GM21723 (cell line): Measurements from ENCODE around the gene JADE2.
A peak's percentile ranks its signal among the peaks of the same experiment; 100 is the strongest.
"Not testable (repeated sequence)": the region's sequence is repeated elsewhere in the genome, so short reads cannot be mapped to it uniquely, and the experiment has no call there.

ENCODE experiments used
- ATAC-seq: cut with Tn5 transposase; IDR thresholded peaks from one replicate; pipeline ENCODE4 v1.9.1; 2021; ENCODE audit warnings: mild to moderate bottlenecking, moderate library complexity; ENCODE audit not compliant: unreplicated experiment

JADE2 gene

GRCh38 chr5:134550271-134551214 is 25.1 kb downstream of the JADE2 start:
- ATAC-seq: no peak

DNA sequence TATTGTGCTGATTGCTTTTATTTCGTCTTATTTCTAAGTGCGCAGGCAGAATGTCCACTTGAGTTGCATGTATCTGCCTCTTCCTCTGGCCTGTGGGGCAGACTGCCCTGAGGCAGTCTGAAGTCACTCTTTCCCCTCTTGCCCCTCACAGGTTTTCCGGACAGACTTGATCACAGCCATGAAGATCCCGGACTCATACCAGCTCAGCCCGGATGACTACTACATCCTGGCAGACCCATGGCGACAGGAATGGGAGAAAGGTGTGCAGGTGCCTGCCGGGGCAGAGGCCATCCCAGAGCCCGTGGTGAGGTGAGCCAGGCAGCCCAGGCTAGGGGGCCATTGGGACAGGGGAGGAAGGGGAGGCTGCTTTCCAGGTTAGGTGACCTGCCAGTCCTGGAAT is 26.4 kb downstream of the JADE2 start:
- ATAC-seq: no peak

- no peak for ATAC-seq
These were observed 26.8 kb downstream of the JADE2 start for GRCh38 chr5:134552301-134552700.

DNA sequence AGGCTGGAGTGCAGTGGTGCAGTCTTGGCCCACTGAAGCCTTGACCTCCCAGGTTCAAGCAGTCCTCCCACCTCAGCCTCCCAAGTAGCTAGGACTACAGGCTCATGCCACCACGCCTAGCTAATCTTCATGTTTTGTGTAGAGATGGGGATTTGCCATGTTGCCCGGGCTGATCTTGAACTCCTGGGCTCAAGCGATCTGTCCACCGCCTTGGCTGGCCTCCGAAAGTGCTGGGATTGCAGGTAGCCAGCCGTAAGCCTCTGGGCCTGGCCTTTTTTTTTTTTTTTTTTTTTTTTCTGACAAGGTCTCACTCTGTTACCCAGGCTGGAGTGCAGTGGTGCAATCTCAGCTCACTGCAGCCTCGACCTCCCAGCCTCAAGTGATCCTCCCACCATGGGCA is 27.2 kb downstream of the JADE2 start:
- ATAC-seq: not testable (repeated sequence)

DNA sequence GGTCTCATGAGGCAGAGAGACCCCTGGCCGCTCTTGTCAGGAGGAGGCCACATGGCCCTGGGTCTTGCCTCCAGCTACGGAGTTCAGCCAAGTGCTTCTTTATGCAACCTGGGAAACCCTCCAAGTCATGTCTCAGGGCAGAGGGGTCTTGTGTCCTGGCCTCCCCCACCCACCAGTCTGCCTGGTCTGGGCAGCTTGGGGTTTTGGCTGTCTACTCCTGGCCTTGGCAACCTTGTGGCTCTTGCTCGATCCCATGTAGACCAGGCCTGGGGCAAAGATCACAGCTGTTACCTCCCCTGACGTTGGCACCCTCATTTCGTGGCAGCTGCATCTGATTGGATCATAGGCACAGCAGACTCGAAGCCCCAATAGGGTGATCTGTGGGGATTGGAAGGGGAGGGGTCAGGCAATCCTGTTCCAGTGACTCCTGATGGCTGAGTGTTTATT is 28.4 kb downstream of the JADE2 start:
- no peak for ATAC-seq

- peak; percentile 48 for ATAC-seq
These were observed 29.1 kb downstream of the JADE2 start for GRCh38 chr5:134554319-134555222.

DNA sequence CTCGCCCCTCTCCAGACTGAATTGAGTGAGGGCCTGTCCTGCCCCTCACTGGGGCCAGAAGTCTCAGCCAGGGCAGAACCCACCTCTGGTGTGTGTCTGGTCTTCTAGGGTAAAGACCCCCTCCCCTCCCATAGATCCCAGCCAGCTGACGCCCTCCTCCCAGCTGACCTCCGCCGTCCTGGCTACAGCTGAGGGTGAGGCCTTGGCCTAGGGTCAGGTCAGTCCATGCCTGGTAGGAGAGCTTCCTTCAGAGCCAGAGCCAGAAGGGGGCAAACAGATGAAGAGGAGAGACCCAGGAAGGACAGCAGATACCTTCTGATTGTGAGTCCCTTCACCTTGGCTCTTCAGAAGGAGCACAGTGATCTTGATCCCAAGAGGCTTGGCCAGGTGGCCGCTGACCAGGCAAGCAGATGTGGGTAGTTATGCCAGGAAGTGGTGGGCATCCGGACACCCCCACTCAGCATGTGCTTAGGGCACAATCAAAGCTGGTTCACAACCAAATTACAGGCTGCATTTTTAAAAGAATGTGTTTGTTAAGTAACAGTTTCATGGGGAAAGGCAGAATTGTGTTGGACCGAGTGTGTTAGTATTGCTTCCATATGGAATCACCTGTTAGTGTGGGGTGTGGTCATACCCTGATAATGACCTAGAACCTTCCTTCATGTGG is 29.9 kb downstream of the JADE2 start:
- no peak for ATAC-seq

GRCh38 chr5:134555890-134556311 is 30.4 kb downstream of the JADE2 start:
- peak; percentile 35 for ATAC-seq

DNA sequence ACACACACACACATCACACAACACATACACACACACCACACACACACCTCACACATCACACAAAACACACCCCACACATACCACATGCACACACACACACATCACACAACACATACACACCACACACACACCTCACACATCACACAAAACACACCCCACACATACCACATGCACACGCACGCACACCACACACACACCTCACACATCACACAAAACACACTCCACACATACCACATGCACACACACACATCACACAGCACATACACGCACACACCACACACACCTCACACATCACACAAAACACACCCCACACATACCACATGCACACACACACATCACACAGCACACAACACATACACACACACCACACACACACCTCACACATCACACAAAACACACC is 31.1 kb downstream of the JADE2 start:
- not testable (repeated sequence) for ATAC-seq

GRCh38 chr5:134556994-134557393 is 31.5 kb downstream of the JADE2 start:
- no peak for ATAC-seq

DNA sequence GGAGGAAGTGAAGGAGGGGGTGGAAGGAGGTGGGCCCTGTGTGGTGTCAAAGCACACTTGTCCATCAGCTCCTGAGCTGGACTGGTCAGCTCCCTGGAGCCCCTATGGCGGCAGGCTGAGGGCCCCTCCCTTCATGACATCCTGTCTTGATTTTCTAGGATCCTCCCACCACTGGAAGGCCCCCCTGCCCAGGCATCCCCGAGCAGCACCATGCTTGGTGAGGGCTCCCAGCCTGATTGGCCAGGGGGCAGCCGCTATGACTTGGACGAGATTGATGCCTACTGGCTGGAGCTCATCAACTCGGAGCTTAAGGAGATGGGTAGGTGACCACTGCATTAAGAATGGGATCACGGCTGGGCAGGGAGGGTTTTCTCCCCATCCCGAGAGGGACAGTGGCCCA is 34.2 kb downstream of the JADE2 start:
- no peak for ATAC-seq

DNA sequence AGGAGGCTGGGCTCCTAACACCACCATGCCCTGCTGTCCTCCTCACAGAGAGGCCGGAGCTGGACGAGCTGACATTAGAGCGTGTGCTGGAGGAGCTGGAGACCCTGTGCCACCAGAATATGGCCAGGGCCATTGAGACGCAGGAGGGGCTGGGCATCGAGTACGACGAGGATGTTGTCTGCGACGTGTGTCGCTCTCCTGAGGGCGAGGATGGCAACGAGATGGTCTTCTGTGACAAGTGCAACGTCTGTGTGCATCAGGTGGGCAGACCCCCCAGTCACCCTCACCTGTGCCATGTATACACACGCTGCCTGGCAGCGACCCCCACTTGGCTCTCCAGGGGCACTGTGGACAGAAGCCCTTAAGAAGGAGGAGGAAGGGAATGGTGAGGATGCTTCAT is 35.2 kb downstream of the JADE2 start:
- no peak for ATAC-seq

DNA sequence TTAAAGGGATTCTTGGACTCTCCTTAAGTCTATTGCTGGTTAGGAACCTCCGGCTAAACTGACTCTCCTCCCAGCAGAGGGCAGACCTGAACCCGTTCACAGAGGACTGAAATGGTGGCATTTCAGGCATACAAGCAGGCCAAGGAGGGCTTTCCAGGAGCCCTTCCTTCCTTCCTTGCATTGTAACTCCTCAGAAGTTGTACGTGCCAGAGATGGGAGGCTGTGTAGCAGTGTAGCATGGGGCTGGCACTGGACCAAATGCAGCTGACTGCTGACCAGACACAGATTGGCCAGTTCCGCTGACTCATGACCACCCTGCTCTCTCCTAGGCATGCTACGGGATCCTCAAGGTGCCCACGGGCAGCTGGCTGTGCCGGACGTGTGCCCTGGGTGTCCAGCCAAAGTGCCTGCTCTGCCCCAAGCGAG is 36.4 kb downstream of the JADE2 start:
- no peak for ATAC-seq

- ATAC-seq: no peak
These were observed 37.8 kb downstream of the JADE2 start for GRCh38 chr5:134563221-134563620.

DNA sequence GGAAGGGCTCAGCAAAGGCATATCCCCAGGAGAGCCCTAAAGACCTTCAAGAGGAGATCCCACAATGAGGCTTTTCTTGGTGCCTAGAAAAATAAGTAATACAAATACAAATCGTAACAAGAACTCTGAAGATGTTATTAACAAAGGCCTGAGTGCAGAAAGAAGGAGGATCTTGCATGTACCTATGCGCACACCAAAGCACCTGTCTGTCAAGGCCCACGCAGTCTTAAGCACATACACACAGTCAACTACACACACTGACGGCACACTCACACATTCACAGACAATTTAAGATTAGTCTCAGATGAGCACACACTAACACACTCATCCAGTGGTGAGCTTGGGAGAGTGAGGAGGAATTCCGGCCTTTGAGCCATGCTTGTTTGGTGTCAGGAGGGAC is 38.5 kb downstream of the JADE2 start:
- no peak for ATAC-seq

GRCh38 chr5:134564396-134564795 is 38.9 kb downstream of the JADE2 start:
- ATAC-seq: no peak

GRCh38 chr5:134565791-134566740 is 40.6 kb downstream of the JADE2 start:
- no peak for ATAC-seq

GRCh38 chr5:134566741-134567221 is 41.3 kb downstream of the JADE2 start:
- ATAC-seq: no peak

DNA sequence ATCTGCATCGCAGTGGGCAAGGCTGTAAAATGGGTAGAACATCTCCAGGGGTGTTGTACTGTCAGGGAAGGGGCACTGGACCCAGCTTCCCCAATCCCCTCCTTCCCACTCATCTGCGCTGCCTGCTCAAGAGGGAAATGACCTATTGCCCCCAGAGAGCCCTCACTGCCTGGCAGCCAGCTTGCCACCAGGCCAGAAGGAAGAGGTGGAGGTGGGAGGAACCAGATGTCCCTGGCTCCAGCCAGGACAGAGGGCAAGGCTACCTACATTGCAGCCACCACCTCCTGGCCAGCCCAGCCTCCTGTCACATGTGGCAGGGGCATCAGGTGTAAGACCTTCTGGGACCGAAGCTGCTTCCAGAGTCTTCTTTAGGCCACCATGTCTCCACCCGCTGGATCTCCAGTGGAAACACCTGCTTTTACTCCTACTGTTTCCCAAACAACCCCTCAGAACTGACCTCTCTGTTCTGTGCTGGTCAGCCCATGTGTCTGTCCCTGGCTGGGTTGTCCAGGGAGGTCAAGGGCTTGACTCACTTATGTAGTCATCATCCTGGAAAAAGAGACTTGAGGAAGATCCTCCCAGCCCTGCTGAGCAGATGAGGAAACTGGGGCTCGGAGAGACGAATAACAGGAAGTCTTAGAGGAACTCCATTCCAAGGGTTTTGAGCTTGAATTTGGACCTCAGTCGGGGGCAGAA is 42.3 kb downstream of the JADE2 start:
- no peak for ATAC-seq
